WTC11 (cell line): ENCODE results near the gene LY6G5B. TPM values are rescaled to one million over a fixed set of nuclear protein-coding genes. Genes with fewer than 3 reads are reported as not detected.

Experiments
- ATAC-seq: fragments of 200-7000 bp; cut with Tn5 transposase; 2 replicates; pipeline ENCODE4 v1.10.0; 2021; ENCODE audit warnings: mild to moderate bottlenecking, moderate library complexity
- CTCF ChIA-PET: fragments of 300-600 bp; sonication (Branson Sonifier 250); formaldehyde crosslinking; loops from one replicate; lab custom pipeline; 2021; ENCODE audit warnings: antibody characterized with exemption; lab: Charles Lee
- POLR2A ChIA-PET: fragments of 350-600 bp; sonication (Branson Sonifier 250); formaldehyde crosslinking; loops from one replicate; lab custom pipeline; 2021; ENCODE audit warnings: antibody characterized with exemption; lab: Charles Lee
- DNase-seq: peaks from one replicate; pipeline ENCODE4 v3.0.0; 2021; ENCODE audit warnings: low spot score
- H3K27ac Mint-ChIP-seq: 2 replicates; pipeline ENCODE4 v1.8.0; 2021; ENCODE audit warnings: mixed read lengths
- H3K27me3 Mint-ChIP-seq: 2 replicates; pipeline ENCODE4 v1.8.0; 2021; ENCODE audit warnings: low read depth, mild to moderate bottlenecking, moderate library complexity, mixed read lengths
- H3K36me3 Mint-ChIP-seq: 2 replicates; pipeline ENCODE4 v1.8.0; 2021; ENCODE audit warnings: mixed read lengths
- H3K4me1 Mint-ChIP-seq: 2 replicates; pipeline ENCODE4 v1.8.0; 2022; ENCODE audit warnings: mixed read lengths
- H3K4me3 Mint-ChIP-seq: 2 replicates; pipeline ENCODE4 v1.8.0; 2021; ENCODE audit warnings: mild to moderate bottlenecking, moderate library complexity, mixed read lengths
- H3K9me3 Mint-ChIP-seq: 2 replicates; pipeline ENCODE4 v1.8.0; 2021; ENCODE audit warnings: mixed read lengths
- CREB1 ChIP-seq: sonication (generic); formaldehyde crosslinking; IDR thresholded peaks from 2 replicates; pipeline ENCODE4 v1.8.0; 2023; ENCODE audit warnings: mild to moderate bottlenecking, missing genetic modification reagents
- CREM ChIP-seq: sonication (generic); formaldehyde crosslinking; IDR thresholded peaks from 2 replicates; pipeline ENCODE4 v1.8.1; 2022; ENCODE audit warnings: mild to moderate bottlenecking, missing genetic modification reagents, moderate library complexity
- ETV6 ChIP-seq: sonication (generic); formaldehyde crosslinking; IDR thresholded peaks from 2 replicates; pipeline ENCODE4 v1.8.1; 2022; ENCODE audit warnings: mild to moderate bottlenecking, missing genetic modification reagents
- IRF2 ChIP-seq: sonication (generic); formaldehyde crosslinking; IDR thresholded peaks from 2 replicates; pipeline ENCODE4 v1.8.0; 2022; ENCODE audit warnings: low read depth, missing genetic modification reagents, borderline replicate concordance
- NFATC4 ChIP-seq: fragments of 250-450 bp; sonication (Bioruptor Pico); IDR thresholded peaks from 2 replicates; pipeline ENCODE4 v1.9.0; 2021; ENCODE audit warnings: mild to moderate bottlenecking
- NFE2L1 ChIP-seq: sonication (generic); formaldehyde crosslinking; IDR thresholded peaks from 2 replicates; pipeline ENCODE4 v1.8.1; 2023; ENCODE audit warnings: missing genetic modification reagents
- PRRX2 ChIP-seq: fragments of 250-450 bp; sonication (Bioruptor Pico); IDR thresholded peaks from 2 replicates; pipeline ENCODE4 v1.8.0; 2021; ENCODE audit warnings: mild to moderate bottlenecking
- ZNF423 ChIP-seq: fragments of 250-450 bp; sonication (Bioruptor Pico); IDR thresholded peaks from 2 replicates; pipeline ENCODE4 v2.1.2; 2022; ENCODE audit warnings: mild to moderate bottlenecking, moderate library complexity
- ZNF671 ChIP-seq: fragments of 250-450 bp; sonication (Bioruptor Pico); IDR thresholded peaks from 2 replicates; pipeline ENCODE4 v1.8.0; 2021; ENCODE audit warnings: mild to moderate bottlenecking
- total RNA-seq: library from RNA; stranded (reverse); gene quantifications from 3 replicates; pipeline ENCODE4 v1.2.3, GENCODE V29; 2021
- TF ChIP-seq, protein P1 (sequence below): sonication (generic); formaldehyde crosslinking; IDR thresholded peaks from 2 replicates; pipeline ENCODE4 v1.8.1; 2023; ENCODE audit warnings: mild to moderate bottlenecking, missing genetic modification reagents, borderline replicate concordance
- TF ChIP-seq, protein P2 (sequence below): sonication (generic); formaldehyde crosslinking; IDR thresholded peaks from 2 replicates; pipeline ENCODE4 v1.8.1; 2023; ENCODE audit warnings: mild to moderate bottlenecking, missing genetic modification reagents, moderate library complexity
- TF ChIP-seq, protein P3 (sequence below): sonication (generic); formaldehyde crosslinking; IDR thresholded peaks from 2 replicates; pipeline ENCODE4 v1.8.1; 2022; ENCODE audit warnings: low read depth, missing genetic modification reagents, borderline replicate concordance
- TF ChIP-seq, protein P4 (sequence below): sonication (generic); formaldehyde crosslinking; IDR thresholded peaks from 2 replicates; pipeline ENCODE4 v1.8.1; 2023; ENCODE audit warnings: mild to moderate bottlenecking, moderate library complexity, missing genetic modification reagents
- TF ChIP-seq, protein P5 (sequence below): fragments of 250-450 bp; sonication (Bioruptor Pico); IDR thresholded peaks from 2 replicates; pipeline ENCODE4 v1.9.0; 2021; ENCODE audit warnings: moderate library complexity, mild to moderate bottlenecking, inconsistent platforms, borderline replicate concordance
- TF ChIP-seq, protein P6 (sequence below): sonication (generic); formaldehyde crosslinking; IDR thresholded peaks from 2 replicates; pipeline ENCODE4 v1.8.1; 2022; ENCODE audit warnings: missing genetic modification reagents, borderline replicate concordance

Gene LY6G5B
- total RNA-seq, 1 experiment from 2014 or later: 15.7 TPM

DNA sequence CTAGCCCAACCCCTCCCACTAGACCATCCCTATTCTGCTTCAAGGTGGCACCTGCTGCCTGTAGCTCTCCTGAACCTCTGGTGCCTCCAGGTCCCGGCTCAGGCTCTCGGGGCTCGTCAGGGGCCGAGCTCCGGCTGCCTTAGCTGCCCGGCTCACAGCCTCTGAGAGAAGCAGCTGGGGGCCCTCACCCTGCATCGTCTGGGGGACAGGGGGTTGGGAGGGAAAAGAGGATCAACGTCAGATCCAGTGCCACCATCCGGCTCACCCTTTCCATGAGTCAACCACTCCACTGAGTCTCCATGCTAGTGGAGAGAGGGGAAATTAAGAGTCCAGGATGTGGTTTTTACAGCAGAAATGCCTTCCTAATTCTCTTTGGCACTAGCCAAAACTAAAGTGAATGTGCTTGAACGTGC lies 30.3 kb upstream of the LY6G5B start:
- POLR2A ChIA-PET: interaction anchor here (0.6 to 2.0 kb wide), 6 partner anchors 7 to 101 kb away, joined by 3 to 7 read pairs (median 4); partner anchors contain the start of gene BAG6
- H3K27me3 Mint-ChIP-seq: no peaks in the 10 kb centered on the region
- no peaks in the 10 kb centered on the region for H3K9me3 Mint-ChIP-seq
- CTCF ChIA-PET: interaction anchor here (0.6 to 1.3 kb wide), 3 partner anchors 50 to 447 kb away, joined by 3 read pairs; no protein-coding TSS in a partner anchor
- ATAC-seq (0 out of 2 replicates have a peak, but pooled peaks have one; percentile 18), DNase-seq (no peak)
- TF ChIP-seq, protein P1, sequence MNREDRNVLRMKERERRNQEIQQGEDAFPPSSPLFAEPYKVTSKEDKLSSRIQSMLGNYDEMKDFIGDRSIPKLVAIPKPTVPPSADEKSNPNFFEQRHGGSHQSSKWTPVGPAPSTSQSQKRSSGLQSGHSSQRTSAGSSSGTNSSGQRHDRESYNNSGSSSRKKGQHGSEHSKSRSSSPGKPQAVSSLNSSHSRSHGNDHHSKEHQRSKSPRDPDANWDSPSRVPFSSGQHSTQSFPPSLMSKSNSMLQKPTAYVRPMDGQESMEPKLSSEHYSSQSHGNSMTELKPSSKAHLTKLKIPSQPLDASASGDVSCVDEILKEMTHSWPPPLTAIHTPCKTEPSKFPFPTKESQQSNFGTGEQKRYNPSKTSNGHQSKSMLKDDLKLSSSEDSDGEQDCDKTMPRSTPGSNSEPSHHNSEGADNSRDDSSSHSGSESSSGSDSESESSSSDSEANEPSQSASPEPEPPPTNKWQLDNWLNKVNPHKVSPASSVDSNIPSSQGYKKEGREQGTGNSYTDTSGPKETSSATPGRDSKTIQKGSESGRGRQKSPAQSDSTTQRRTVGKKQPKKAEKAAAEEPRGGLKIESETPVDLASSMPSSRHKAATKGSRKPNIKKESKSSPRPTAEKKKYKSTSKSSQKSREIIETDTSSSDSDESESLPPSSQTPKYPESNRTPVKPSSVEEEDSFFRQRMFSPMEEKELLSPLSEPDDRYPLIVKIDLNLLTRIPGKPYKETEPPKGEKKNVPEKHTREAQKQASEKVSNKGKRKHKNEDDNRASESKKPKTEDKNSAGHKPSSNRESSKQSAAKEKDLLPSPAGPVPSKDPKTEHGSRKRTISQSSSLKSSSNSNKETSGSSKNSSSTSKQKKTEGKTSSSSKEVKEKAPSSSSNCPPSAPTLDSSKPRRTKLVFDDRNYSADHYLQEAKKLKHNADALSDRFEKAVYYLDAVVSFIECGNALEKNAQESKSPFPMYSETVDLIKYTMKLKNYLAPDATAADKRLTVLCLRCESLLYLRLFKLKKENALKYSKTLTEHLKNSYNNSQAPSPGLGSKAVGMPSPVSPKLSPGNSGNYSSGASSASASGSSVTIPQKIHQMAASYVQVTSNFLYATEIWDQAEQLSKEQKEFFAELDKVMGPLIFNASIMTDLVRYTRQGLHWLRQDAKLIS (CRISPR knock-in tag): no peak
- H3K36me3 Mint-ChIP-seq: peaks cover 70% of the 10 kb centered on the region
- H3K27ac Mint-ChIP-seq: no peak overlapping the region
- H3K4me1 Mint-ChIP-seq: no peaks in the 10 kb centered on the region
- no peak overlapping the region for H3K4me3 Mint-ChIP-seq

DNA sequence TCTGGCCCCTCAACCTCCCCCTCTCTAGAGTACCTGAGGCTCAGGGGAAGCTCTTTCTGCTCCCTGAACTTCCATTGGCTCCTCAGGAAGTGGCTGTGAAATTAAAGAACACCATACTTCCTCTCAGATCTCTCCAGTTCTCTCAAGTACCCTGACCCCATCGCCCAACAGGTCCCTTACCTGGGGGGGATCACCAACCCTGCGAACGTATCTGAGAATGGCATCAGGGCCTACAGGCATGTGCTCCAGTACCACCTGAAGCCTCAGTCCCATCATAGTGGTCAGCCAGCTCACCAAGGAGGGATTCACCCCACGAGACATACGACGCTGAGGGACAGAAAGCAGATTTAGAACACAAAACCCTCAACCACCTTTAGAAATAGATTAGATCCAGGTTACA lies 29.2 kb upstream of the LY6G5B start:
- H3K27ac Mint-ChIP-seq: no peak overlapping the region
- H3K4me3 Mint-ChIP-seq: no peak overlapping the region
- H3K9me3 Mint-ChIP-seq: no peaks in the 10 kb centered on the region
- no peaks in the 10 kb centered on the region for H3K4me1 Mint-ChIP-seq
- TF ChIP-seq IRF2 (no peak), ZNF423 (CRISPR knock-in tag) (no peak), CREM (CRISPR knock-in tag) (no peak), NFE2L1 (CRISPR knock-in tag) (no peak)
- TF ChIP-seq, protein P1 (CRISPR knock-in tag): no peak
- TF ChIP-seq, protein P2, sequence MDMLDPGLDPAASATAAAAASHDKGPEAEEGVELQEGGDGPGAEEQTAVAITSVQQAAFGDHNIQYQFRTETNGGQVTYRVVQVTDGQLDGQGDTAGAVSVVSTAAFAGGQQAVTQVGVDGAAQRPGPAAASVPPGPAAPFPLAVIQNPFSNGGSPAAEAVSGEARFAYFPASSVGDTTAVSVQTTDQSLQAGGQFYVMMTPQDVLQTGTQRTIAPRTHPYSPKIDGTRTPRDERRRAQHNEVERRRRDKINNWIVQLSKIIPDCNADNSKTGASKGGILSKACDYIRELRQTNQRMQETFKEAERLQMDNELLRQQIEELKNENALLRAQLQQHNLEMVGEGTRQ: no peak
- POLR2A ChIA-PET: interaction anchor here (0.5 to 1.0 kb wide), 2 partner anchors 45 to 55 kb away, joined by 3 to 5 read pairs; partner anchors contain the start of gene LST1
- DNase-seq: no peak
- H3K27me3 Mint-ChIP-seq: no peaks in the 10 kb centered on the region
- peaks cover 70% of the 10 kb centered on the region for H3K36me3 Mint-ChIP-seq
- no peak for ATAC-seq
- CTCF ChIA-PET: no interaction called here

DNA sequence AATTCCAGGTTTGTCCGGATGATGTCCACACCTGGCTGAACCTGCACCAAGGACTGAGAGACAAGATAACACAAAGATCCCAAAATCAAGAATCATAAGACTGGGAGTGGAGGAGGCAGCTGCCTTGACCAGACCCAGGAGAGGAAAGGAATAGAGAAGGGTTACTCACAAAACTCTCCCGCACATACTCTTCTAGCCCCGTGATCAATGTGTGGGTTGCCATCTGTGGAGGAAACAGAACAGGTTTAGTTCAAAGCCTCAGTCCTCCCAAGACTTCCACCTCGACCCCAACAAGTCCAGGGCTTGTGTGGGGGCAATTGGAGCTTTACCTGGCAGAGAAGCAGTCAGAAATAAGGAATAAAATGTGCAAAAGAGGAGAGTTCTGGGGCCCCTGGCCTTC lies 28.4 kb upstream of the LY6G5B start:
- CTCF ChIA-PET: no interaction called here
- H3K27ac Mint-ChIP-seq: no peak overlapping the region
- no peaks in the 10 kb centered on the region for H3K4me1 Mint-ChIP-seq
- H3K36me3 Mint-ChIP-seq: peaks cover 70% of the 10 kb centered on the region
- DNase-seq (no peak), ATAC-seq (no peak)
- POLR2A ChIA-PET: interaction anchor here (0.5 kb wide), 1 partner anchor 44 kb away, joined by 5 read pairs; no protein-coding TSS in a partner anchor
- H3K9me3 Mint-ChIP-seq: no peaks in the 10 kb centered on the region
- H3K4me3 Mint-ChIP-seq: no peak overlapping the region
- no peaks in the 10 kb centered on the region for H3K27me3 Mint-ChIP-seq
- TF ChIP-seq CREB1: no peak
- no peak for TF ChIP-seq ZNF671 (CRISPR knock-in tag)
- TF ChIP-seq ETV6 (CRISPR knock-in tag): no peak
- TF ChIP-seq, protein P3, sequence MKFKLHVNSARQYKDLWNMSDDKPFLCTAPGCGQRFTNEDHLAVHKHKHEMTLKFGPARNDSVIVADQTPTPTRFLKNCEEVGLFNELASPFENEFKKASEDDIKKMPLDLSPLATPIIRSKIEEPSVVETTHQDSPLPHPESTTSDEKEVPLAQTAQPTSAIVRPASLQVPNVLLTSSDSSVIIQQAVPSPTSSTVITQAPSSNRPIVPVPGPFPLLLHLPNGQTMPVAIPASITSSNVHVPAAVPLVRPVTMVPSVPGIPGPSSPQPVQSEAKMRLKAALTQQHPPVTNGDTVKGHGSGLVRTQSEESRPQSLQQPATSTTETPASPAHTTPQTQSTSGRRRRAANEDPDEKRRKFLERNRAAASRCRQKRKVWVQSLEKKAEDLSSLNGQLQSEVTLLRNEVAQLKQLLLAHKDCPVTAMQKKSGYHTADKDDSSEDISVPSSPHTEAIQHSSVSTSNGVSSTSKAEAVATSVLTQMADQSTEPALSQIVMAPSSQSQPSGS (CRISPR knock-in tag): no peak
- TF ChIP-seq, protein P4, sequence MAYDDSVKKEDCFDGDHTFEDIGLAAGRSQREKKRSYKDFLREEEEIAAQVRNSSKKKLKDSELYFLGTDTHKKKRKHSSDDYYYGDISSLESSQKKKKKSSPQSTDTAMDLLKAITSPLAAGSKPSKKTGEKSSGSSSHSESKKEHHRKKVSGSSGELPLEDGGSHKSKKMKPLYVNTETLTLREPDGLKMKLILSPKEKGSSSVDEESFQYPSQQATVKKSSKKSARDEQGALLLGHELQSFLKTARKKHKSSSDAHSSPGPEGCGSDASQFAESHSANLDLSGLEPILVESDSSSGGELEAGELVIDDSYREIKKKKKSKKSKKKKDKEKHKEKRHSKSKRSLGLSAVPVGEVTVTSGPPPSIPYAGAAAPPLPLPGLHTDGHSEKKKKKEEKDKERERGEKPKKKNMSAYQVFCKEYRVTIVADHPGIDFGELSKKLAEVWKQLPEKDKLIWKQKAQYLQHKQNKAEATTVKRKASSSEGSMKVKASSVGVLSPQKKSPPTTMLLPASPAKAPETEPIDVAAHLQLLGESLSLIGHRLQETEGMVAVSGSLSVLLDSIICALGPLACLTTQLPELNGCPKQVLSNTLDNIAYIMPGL: no peak
- no peak for TF ChIP-seq PRRX2 (CRISPR knock-in tag)
- TF ChIP-seq, protein P2: no peak
- TF ChIP-seq, protein P5, sequence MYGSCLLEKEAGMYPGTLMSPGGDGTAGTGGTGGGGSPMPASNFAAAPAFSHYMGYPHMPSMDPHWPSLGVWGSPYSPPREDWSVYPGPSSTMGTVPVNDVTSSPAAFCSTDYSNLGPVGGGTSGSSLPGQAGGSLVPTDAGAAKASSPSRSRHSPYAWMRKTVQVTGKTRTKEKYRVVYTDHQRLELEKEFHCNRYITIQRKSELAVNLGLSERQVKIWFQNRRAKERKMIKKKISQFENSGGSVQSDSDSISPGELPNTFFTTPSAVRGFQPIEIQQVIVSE (CRISPR knock-in tag): no peak
- TF ChIP-seq, protein P6, sequence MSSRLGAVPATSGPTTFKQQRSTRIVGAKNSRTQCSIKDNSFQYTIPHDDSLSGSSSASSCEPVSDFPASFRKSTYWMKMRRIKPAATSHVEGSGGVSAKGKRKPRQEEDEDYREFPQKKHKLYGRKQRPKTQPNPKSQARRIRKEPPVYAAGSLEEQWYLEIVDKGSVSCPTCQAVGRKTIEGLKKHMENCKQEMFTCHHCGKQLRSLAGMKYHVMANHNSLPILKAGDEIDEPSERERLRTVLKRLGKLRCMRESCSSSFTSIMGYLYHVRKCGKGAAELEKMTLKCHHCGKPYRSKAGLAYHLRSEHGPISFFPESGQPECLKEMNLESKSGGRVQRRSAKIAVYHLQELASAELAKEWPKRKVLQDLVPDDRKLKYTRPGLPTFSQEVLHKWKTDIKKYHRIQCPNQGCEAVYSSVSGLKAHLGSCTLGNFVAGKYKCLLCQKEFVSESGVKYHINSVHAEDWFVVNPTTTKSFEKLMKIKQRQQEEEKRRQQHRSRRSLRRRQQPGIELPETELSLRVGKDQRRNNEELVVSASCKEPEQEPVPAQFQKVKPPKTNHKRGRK: no peak
- no peak for TF ChIP-seq NFATC4 (CRISPR knock-in tag)
